IPS-NIHi7 (cell line): ENCODE measurements around the gene RPH3AL.
"Not testable (repeated sequence)": the region's sequence is repeated elsewhere in the genome, so short reads cannot be mapped to it uniquely, and the experiment has no call there.

Experiments used
- DNase-seq: peaks from one replicate; pipeline ENCODE4 v3.0.0; 2012; ENCODE audit warnings: mixed read lengths; ENCODE audit errors: extremely low spot score

The RPH3AL gene

DNA sequence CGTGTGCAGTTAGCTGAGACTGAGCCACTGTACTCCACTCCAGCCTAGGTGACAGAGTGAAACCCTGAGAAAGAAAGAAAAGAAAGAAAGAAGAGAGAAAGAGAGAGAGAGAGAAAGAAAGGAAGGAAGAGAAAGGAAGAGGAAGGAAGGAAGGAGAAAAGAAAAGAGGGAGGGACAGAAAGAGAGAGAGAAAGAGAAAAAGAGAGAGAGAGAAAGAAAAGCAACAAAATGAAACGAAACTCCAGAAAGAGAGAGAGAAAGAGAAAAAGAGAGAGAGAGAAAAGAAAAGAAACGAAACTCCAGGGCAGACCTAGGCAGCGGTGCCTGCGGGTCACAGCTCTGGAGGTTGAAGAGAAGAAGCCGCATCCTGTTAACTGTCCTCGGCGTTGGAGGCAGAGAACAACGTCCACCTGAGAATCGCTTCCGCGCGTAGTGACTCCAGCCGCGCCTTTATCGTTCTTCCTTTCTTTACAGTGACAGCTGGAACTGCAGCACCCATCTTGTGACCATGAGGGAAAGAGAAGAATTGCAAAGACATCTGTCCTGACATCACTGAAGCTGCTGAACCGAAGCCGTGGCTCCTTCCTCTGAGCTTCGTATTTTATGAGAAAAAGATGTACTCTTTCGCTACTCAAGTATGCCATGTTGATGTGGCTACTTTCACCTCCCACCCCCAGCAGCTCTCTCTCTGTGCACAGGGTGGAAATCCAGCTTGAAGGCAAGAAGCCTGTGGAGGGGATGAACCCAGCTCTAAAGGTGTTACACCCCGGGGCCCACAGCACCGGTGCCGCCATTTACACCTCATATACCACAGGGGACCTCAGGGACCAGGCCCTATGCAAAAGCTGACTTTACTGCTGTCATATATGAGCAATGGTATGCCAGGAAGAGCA is 114.3 kb downstream of the RPH3AL start:
- DNase-seq: no peak

DNA sequence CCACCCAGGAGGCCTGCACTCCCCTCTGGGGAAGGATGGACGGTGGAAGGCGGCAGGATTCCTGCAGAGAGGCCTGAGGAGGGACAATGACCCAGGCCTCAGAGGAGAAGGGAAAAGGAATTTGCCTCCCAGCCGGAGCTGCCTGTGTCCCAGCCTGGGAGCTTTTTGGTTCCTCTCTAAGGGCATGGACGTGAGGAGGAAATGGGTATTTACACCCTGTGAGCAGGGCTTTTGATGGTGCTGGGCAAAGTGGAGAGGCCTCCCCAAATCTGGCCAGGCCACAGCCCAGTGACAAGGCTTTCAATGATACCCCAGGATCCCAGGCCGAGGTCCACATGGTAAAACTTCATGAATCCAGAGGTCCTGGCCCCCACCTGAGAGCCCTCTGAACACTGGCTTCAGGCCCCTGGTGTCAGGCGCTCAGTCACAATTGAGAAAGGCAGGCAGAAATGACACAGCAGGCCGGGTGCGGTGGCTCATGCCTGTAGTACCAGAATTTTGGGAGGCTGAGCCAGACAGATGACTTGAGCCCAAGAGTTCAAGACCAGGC is 115.1 kb downstream of the RPH3AL start:
- DNase-seq: peak; percentile 40

- DNase-seq: peak; percentile 42
Measured at GRCh38 chr17:236641-237405, 115.8 kb downstream of the RPH3AL start.

- DNase-seq: no peak
Measured at GRCh38 chr17:235831-236640, 116.6 kb downstream of the RPH3AL start.

- not testable (repeated sequence) for DNase-seq
Measured at GRCh38 chr17:234994-235830, 117.4 kb downstream of the RPH3AL start.

- not testable (repeated sequence) for DNase-seq
Measured at GRCh38 chr17:234163-234993, 118.2 kb downstream of the RPH3AL start.

DNA sequence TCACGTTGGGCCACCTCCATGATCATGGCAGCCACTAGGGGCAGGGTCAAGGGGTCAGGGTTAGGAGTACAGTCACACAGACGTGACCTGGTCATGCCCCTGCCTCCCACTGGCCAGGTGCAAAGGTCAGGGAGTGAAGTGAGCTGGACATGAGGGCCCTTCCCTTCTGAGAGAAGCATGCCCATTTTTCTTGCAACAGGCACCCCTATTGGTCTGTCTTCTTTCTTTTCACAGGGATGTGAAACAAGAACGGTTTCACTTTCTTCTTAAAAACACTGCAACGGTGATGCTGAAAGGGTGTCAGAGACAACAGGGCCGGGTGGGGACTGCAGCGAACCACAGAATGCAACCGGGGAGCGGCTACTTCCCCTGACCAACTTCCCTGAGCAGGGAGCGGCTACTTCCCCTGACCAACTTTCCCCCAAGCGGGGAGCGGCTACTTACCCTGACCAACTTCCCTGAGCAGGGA is 119.1 kb downstream of the RPH3AL start:
- DNase-seq: no peak

GRCh38 chr17:231966-232807 is 120.4 kb downstream of the RPH3AL start:
- DNase-seq: no peak

DNA sequence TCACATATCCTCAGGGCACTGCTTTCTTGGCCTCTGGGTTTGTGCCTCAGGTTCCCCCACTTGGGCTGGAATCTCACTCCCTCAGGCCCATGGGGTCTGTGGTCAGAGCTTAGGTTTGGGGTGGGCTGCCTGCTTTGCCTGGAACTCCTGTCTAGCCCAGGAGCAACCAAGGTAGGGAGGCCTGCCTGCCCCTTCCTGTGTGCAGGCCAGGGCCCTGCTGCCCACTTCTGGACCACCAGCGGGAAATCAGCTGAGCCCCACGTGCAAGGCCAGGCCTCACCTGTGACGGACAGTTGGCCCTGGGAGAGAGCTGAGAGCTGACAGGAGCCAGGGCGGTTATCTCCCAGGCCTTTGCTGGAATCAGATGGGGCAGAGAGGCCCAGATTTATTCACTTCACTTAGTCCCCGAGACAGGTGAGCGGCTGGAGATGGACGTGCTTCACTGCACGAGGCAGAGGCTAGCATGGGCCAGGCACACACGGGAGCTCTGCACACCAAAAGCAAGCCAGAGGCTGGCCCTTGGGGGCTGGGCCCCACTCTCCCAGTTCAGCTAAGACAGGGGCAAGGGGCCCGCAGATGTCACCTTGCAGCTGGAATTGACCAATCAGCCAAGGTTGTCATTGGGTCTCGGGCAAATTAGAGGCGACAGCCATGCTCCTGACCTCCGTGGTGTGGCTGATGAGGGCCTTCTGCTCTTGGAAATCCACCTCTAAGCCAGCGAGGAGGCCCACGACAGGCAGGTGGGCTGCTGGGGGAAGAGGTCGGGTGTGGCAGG is 121.2 kb downstream of the RPH3AL start:
- no peak for DNase-seq

DNA sequence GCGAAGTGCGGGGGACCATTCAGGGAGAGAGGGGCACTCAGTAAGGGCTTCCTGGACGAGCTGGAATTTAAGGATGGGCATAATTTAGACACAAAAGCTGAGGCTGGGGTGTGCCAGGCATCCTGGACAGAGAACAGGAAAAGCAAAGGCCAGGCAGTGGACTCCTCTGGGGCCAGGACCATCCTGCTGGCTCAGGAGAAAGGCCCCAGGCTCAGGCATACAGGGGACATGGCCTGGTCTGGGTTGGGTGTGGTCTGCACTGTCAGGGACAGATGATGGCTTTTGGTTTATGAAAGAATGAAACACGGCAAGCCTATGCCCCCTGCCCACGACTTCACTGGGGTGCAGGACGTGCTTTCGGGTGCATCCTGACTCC is 122.2 kb downstream of the RPH3AL start:
- DNase-seq: no peak

DNA sequence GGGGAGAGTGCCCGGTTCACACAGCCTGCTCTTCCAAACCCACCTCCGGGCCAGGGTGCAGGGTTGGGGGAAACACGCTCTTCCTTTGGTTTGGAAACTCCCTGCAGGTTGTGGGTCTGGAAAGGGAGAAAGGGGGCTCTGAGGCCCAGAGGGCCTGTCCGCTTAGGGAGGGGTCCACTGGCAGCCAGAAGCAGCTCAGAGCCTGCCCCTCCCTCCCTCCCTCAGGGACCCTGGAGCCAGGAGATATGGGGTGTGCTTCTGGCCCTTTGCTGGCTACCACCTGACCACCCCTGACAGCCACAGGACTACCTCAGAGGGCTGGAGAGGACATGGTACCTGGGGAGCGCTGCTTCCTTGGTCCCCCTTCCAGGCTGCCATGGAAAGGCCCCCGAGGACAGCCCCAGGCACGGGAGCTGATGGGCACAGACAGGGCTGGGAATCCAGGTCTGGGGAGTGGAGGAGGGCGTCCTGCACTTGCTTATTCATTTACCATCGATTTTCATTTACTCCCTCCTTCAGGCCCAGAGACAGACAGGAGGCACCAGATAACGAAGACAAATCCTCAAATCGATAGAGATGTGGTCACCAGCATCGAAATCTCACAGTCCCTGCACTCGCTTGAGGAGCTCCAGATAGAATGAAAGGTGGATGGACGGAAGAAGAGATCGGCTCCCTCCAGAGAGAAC is 122.8 kb downstream of the RPH3AL start:
- no peak for DNase-seq

GRCh38 chr17:228951-229708 is 123.5 kb downstream of the RPH3AL start:
- DNase-seq: no peak

DNA sequence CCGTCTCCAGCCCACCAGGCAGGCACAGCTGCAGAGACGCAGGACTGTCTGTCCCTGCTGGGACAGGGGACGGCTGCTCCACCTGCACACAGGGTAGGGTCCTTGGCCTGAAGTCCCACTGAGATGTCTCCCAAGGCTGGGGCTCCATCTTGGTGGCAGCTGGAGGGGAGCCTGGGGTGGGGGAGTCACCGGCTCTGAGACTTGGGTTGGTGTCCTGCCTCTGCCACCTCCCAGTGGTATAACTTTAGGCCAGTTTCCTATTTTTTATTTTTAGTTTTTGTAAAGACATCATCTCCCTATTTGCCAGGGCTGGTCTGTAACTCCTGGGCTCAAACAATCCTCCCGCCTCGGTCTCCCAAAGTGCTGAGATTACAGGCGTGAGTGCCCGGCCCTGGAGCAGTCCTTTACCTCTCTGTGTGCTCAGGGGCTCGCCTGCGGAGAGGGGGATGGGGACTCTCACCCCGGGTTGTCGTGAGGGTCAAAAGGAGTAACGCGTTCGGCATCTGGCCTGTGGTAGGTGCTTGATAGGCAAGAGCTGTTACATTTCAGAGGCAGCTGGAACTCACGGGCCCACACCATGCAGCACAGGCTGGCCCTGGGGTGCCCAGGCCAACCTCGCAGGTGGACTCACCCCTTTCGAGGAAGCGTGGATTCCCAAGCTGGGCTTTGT is 124.5 kb downstream of the RPH3AL start:
- DNase-seq: no peak

- DNase-seq: no peak
Measured at GRCh38 chr17:227078-227945, 125.3 kb downstream of the RPH3AL start.
